ENCODE results near the gene PPP2R5A.

Gene PPP2R5A

GRCh38 chr1:212269306-212269705, 15.9 kb upstream of the PPP2R5A start:
- TF ChIP-seq CTCF (conservative IDR thresholded peaks at IDR 0.05): no peak
- H3K27ac ChIP-seq: no peak overlapping the region

- no peak for TF ChIP-seq CTCF (conservative IDR thresholded peaks at IDR 0.05)
- H3K27ac ChIP-seq: no peak overlapping the region
These were observed 14.6 kb upstream of the PPP2R5A start for GRCh38 chr1:212270564-212270963.

GRCh38 chr1:212271234-212271633, 14.0 kb upstream of the PPP2R5A start:
- no peak for TF ChIP-seq CTCF (conservative IDR thresholded peaks at IDR 0.05)
- no peak overlapping the region for H3K27ac ChIP-seq

GRCh38 chr1:212271823-212272485, 13.3 kb upstream of the PPP2R5A start:
- H3K27ac ChIP-seq: no peak overlapping the region
- no peak for TF ChIP-seq CTCF (conservative IDR thresholded peaks at IDR 0.05)

- no peak overlapping the region for H3K27ac ChIP-seq
- no peak for TF ChIP-seq CTCF (conservative IDR thresholded peaks at IDR 0.05)
These were observed 3.6 kb upstream of the PPP2R5A start for GRCh38 chr1:212281590-212281989.

- peak overlapping the region; percentile 90 for H3K27ac ChIP-seq
- no peak for TF ChIP-seq CTCF (conservative IDR thresholded peaks at IDR 0.05)
These were observed 1.5 kb upstream of the PPP2R5A start for GRCh38 chr1:212283741-212284140.

- TF ChIP-seq CTCF (conservative IDR thresholded peaks at IDR 0.05): no peak
These were observed 872 bp upstream of the PPP2R5A start for GRCh38 chr1:212284332-212284743.

More at GRCh38 chr1:212284332-212284743, 872 bp upstream of the PPP2R5A start:
- H3K27ac ChIP-seq: peak overlapping the region; percentile 90

Data from VCaP (cell line).